Ramos (cell line): ENCODE results near the gene SUN5.

ENCODE experiments used
- in situ Hi-C: fragments of 300-500 bp; cut with MboI; formaldehyde crosslinking; loops from one replicate; pipeline ENCODE4 v1.14.3; 2022; ENCODE audit warnings: low sequenced_read_pairs; ENCODE audit not compliant: unreplicated experiment

Gene SUN5

DNA sequence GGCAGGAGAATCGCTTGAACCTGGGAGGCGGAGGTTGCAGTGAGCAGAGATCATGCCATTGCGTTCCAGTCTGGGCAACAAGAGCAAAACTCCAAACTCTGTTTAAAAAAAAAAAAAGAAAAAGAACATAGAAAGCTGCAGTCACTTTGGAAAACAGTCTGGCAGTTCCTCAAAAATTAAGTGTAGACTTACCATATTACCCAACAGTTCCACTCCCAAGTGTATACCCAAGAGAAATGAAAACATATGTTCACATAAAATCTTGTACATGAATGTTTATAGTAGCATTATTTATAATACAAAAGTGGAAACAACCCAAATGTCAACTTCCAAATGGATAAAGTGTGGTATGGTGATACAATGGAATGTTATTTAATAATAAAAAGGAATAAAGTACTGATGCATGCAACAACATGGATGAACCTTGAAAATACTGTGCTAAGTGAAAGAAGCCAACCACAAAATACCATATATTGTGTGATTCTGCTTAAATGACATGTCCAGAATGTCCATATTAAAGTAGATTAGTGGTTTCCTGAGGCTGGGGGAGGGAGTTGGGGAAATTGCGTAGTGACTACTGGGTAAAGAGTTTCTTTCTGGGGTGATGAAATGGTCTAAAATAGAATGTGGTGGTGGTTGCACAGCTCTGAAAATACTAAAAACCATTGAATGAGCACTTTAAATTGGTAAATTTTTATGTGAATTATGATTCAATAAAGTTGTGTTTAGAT lies 62.9 kb downstream of the SUN5 start:
- in situ Hi-C loops, result no loop called here

DNA sequence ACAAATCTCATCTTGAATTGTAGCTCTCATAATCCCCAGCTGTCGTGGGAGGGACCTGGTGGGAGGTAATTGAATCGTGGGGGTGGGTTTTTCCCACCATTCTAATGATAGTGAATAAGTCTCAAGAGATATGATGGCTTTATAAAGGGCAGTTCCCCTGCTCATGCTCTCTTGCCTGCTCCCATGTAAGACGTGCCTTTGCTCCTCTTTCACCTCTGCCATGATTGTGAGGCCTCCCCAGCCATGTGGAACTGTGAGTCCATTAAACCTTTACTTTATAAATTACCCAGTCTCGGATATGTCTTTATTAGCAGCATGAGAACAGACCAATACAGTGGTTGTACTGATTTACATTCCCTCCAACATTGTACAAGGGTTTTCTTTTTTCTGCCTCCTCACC lies 69.7 kb downstream of the SUN5 start:
- in situ Hi-C loops, result no loop called here
